Loucy (cell line): ENCODE results near the gene CD80.

Experiments used
- EZH2phosphoT487 ChIP-seq: fragments of 200-600 bp; IDR thresholded peaks from 2 replicates; pipeline ENCODE4 v1.6.1; 2018; ENCODE audit warnings: antibody characterized with exemption, mild to moderate bottlenecking, moderate library complexity, borderline replicate concordance
- TF ChIP-seq, protein P1 (sequence below): fragments of 200-600 bp; sonication (generic); conservative IDR thresholded peaks from 2 replicates; pipeline ENCODE4 v1.5.1; 2014; ENCODE audit warnings: mild to moderate bottlenecking, antibody characterized with exemption, low read length

DNA sequence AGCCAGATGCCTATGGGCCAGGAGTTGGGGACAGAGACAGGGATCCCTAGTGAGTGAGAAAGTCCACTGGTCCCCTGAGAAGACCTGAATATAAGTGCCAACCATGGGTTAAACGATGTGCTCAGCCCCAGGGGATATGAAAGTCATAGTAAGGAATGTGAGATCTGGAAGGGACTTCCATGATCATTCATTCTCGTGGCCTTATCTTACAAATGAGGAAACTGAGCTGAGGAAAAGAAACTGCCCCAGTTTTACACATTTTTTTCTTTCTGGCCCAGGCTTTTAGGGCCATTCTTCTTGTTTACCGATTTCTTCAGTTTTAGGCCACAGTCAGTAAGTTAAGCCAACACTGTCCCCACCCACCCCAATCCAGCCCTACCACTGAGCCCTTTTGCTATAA, 11.1 kb downstream of the CD80 start:
- TF ChIP-seq, protein P1, sequence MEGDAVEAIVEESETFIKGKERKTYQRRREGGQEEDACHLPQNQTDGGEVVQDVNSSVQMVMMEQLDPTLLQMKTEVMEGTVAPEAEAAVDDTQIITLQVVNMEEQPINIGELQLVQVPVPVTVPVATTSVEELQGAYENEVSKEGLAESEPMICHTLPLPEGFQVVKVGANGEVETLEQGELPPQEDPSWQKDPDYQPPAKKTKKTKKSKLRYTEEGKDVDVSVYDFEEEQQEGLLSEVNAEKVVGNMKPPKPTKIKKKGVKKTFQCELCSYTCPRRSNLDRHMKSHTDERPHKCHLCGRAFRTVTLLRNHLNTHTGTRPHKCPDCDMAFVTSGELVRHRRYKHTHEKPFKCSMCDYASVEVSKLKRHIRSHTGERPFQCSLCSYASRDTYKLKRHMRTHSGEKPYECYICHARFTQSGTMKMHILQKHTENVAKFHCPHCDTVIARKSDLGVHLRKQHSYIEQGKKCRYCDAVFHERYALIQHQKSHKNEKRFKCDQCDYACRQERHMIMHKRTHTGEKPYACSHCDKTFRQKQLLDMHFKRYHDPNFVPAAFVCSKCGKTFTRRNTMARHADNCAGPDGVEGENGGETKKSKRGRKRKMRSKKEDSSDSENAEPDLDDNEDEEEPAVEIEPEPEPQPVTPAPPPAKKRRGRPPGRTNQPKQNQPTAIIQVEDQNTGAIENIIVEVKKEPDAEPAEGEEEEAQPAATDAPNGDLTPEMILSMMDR = no peak
- TF ChIP-seq EZH2phosphoT487 = no peak
